HG03064 (cell line): ENCODE results near the gene HSD3B2.

ENCODE experiments used
- ATAC-seq: cut with Tn5 transposase; IDR thresholded peaks from one replicate; pipeline ENCODE4 v1.9.1; 2021; ENCODE audit warnings: low read depth; ENCODE audit not compliant: unreplicated experiment

HSD3B2 gene

GRCh38 chr1:119394085-119394484 is 20.9 kb upstream of the HSD3B2 start:
- ATAC-seq = no peak

- ATAC-seq = no peak
Observed at GRCh38 chr1:119396982-119397381, 18.0 kb upstream of the HSD3B2 start.

GRCh38 chr1:119397986-119398385 is 17.0 kb upstream of the HSD3B2 start:
- ATAC-seq = no peak

- ATAC-seq = no peak
Observed at GRCh38 chr1:119404736-119405135, 10.2 kb upstream of the HSD3B2 start.

GRCh38 chr1:119409731-119410130 is 5.2 kb upstream of the HSD3B2 start:
- ATAC-seq = no peak

- ATAC-seq = no peak
Observed at GRCh38 chr1:119410961-119411360, 4.0 kb upstream of the HSD3B2 start.

- ATAC-seq = no peak
Observed at GRCh38 chr1:119416006-119416640, 1.2 kb downstream of the HSD3B2 start.

- no peak for ATAC-seq
Observed at GRCh38 chr1:119419109-119419508, 4.2 kb downstream of the HSD3B2 start.

GRCh38 chr1:119420638-119421037 is 5.7 kb downstream of the HSD3B2 start:
- no peak for ATAC-seq

- no peak for ATAC-seq
Observed at GRCh38 chr1:119422631-119423030, 7.7 kb downstream of the HSD3B2 start.

GRCh38 chr1:119428991-119429390 is 14.0 kb downstream of the HSD3B2 start:
- no peak for ATAC-seq

- no peak for ATAC-seq
Observed at GRCh38 chr1:119429687-119430086, 14.7 kb downstream of the HSD3B2 start.

GRCh38 chr1:119430486-119430885 is 15.5 kb downstream of the HSD3B2 start:
- ATAC-seq = no peak

GRCh38 chr1:119431836-119432235 is 16.9 kb downstream of the HSD3B2 start:
- ATAC-seq = no peak

- no peak for ATAC-seq
Observed at GRCh38 chr1:119435052-119435451, 20.1 kb downstream of the HSD3B2 start.

GRCh38 chr1:119438761-119439160 is 23.8 kb downstream of the HSD3B2 start:
- ATAC-seq = no peak

- no peak for ATAC-seq
Observed at GRCh38 chr1:119440721-119441307, 25.9 kb downstream of the HSD3B2 start.

- no peak for ATAC-seq
Observed at GRCh38 chr1:119442756-119443155, 27.8 kb downstream of the HSD3B2 start.

GRCh38 chr1:119446321-119446720 is 31.4 kb downstream of the HSD3B2 start:
- no peak for ATAC-seq

- no peak for ATAC-seq
Observed at GRCh38 chr1:119447344-119448126, 32.6 kb downstream of the HSD3B2 start.

GRCh38 chr1:119448127-119448511 is 33.2 kb downstream of the HSD3B2 start:
- ATAC-seq = no peak

- ATAC-seq = no peak
Observed at GRCh38 chr1:119449971-119450370, 35.0 kb downstream of the HSD3B2 start.
